GM12878 (cell line): ENCODE results near the gene SULT2B1.

ENCODE experiments used
- CTCF ChIP-seq, 3 experiments: IDR thresholded peaks in 2 of 3; conservative IDR thresholded peaks in 1 of 3; 2 replicates each; pipeline ENCODE4 v1.5.1; 2011; ENCODE audit warnings: low read depth in 3 of 3, low read length in 3 of 3, mild to moderate bottlenecking in 3 of 3, control low read depth in 2 of 3, moderate library complexity in 2 of 3, inconsistent platforms in 1 of 3, mixed read lengths in 1 of 3; ENCODE audit not compliant: control insufficient read depth in 2 of 3, insufficient read depth in 1 of 3; ENCODE audit errors: extremely low read depth in 1 of 3
- HDAC6 ChIP-seq: fragments of 200-600 bp; sonication (generic); IDR thresholded peaks from one replicate; pipeline ENCODE4 v1.8.0; 2017; ENCODE audit warnings: antibody characterized with exemption; ENCODE audit not compliant: unreplicated experiment
- REST ChIP-seq: IDR thresholded peaks from 2 replicates; pipeline ENCODE4 v1.6.1; 2012; ENCODE audit warnings: mild to moderate bottlenecking, low read depth, low read length
- SIX5 ChIP-seq: IDR thresholded peaks from 2 replicates; pipeline ENCODE4 v1.6.1; 2011; ENCODE audit warnings: mild to moderate bottlenecking, low read depth, low read length, moderate library complexity; ENCODE audit not compliant: severe bottlenecking
- TCF12 ChIP-seq: IDR thresholded peaks from 2 replicates; pipeline ENCODE4 v1.6.1; 2011; ENCODE audit warnings: low read depth, mild to moderate bottlenecking, low read length

- TF ChIP-seq SIX5 (no peak), TCF12 (no peak), CTCF (IDR thresholded peaks at IDR 0.05 in 2 of 3, conservative IDR thresholded peaks at IDR 0.05 in 1 of 3; ENCODE audit: control insufficient read depth in 2 of 3, extremely low read depth in 1 of 3, insufficient read depth in 1 of 3, low read depth in 3 of 3, low read length in 3 of 3) (no peak), REST (no peak), HDAC6 (no peak)
Measured at GRCh38 chr19:48516536-48516935, 35.4 kb upstream of the SULT2B1 start.
